Duodenal mucosa (tissue), 2 donors: ENCODE results near the gene PCED1B.

Experiments used
- H3K27ac ChIP-seq: one replicate; pipeline ENCODE4 v1.7.0; 2013; ENCODE audit warnings: low read depth, low read length
- H3K27me3 ChIP-seq, 2 donors: one replicate each; pipeline ENCODE4 v1.7.0; 2013; ENCODE audit warnings: low read length in 2 of 2, control low read depth in 1 of 2; ENCODE audit not compliant: insufficient read depth in 2 of 2, control insufficient read depth in 1 of 2
- H3K36me3 ChIP-seq, 2 donors: one replicate each; pipeline ENCODE4 v1.7.0; 2013; ENCODE audit warnings: low read length in 2 of 2, control low read depth in 1 of 2; ENCODE audit not compliant: insufficient read depth in 2 of 2, control insufficient read depth in 1 of 2
- H3K4me1 ChIP-seq, 2 donors: one replicate each; pipeline ENCODE4 v1.7.0; 2013; ENCODE audit warnings: low read length in 2 of 2, control low read depth in 1 of 2; ENCODE audit not compliant: insufficient read depth in 2 of 2, control insufficient read depth in 1 of 2
- H3K4me3 ChIP-seq, 2 donors: one replicate each; pipeline ENCODE4 v1.7.0; 2013; ENCODE audit warnings: low read length in 2 of 2, low read depth in 1 of 2
- H3K9ac ChIP-seq, 2 donors: one replicate each; pipeline ENCODE4 v1.7.0; 2013; ENCODE audit warnings: low read length in 2 of 2, low read depth in 1 of 2
- H3K9me3 ChIP-seq, 2 donors: one replicate each; pipeline ENCODE4 v1.7.0; 2013; ENCODE audit warnings: low read length in 2 of 2, control low read depth in 1 of 2; ENCODE audit not compliant: control insufficient read depth in 1 of 2

PCED1B gene

DNA sequence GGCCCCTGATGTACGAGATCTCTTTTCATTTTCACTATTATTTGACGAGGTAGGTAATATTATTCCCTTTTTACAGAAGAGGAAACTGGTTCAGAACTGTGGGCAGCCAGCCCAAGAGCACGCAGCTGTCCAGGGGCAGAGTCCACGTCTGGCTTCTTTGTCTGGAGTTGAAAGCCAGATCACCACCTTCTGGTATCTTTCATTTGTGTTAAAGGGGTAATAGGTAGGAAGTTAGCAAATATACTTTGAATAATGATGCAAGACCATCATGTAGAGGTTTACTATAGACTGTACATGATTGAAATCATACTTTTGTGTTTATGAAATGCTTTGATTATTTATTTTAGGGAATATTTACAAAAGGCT, 144.4 kb downstream of the PCED1B start:
- Histone ChIP-seq H3K36me3 (no peaks in the 10 kb centered on the region), H3K9me3 (no peaks in the 10 kb centered on the region), H3K4me3 (peak overlapping the region; percentile 13 to 43), H3K27me3 (no peaks in the 10 kb centered on the region), H3K9ac (peak overlapping the region in 1 of 2 donors; percentile 24), H3K27ac (no peak overlapping the region), H3K4me1 (peaks cover 13 to 21% of the 10 kb centered on the region in 2 donors)

DNA sequence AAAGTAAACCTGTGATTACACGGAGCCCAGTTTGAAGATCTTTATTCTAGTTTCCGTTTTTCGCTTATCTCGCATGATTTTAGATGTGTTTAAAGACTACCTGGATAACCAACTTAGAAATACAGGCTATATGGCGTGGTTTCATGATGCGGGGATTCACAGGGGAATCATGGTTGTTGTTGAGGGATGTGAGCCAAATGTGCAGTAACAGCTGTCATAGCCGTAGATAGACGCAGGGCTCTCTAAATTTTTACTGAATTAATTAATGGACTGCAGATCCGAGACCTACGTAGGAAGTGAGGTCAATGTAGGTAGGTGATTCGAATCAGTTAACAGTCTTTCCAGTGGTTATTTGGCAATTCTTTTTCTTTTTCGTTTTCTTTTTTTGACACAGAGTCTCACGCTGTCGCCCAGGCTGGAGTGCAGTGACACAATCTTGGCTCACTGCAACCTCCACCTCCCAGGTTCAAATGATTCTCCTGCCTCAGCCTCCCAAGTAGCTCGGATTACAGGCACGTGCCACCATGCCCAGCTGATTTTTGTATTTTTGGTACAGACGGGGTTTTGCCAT, 145.2 kb downstream of the PCED1B start:
- Histone ChIP-seq H3K27ac (no peak overlapping the region), H3K36me3 (no peaks in the 10 kb centered on the region), H3K27me3 (no peaks in the 10 kb centered on the region), H3K9ac (no peak overlapping the region), H3K4me1 (peaks cover 13 to 21% of the 10 kb centered on the region in 2 donors), H3K9me3 (no peaks in the 10 kb centered on the region), H3K4me3 (no peak overlapping the region)

DNA sequence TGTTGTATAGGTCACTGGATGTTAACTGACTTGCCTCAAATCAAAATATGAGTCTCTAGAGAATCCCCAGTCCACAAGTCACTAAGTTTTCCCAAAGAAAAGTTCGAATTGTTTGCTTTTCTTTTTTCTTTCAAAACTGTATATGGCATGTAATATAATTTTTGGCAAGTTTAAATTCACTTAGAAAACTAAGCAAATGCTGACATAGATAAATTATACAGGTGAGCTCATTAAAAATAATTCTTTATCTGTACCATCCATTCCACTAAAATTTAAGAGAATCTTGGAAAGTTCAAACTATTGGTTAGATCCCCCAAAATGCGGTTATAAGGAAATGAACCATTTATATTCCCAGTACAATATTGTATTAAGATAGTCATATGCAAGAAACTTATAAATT, 145.9 kb downstream of the PCED1B start:
- Histone ChIP-seq H3K36me3 (no peaks in the 10 kb centered on the region), H3K4me3 (no peak overlapping the region), H3K27me3 (no peaks in the 10 kb centered on the region), H3K27ac (no peak overlapping the region), H3K9ac (no peak overlapping the region), H3K4me1 (peaks cover 13 to 21% of the 10 kb centered on the region in 2 donors), H3K9me3 (no peaks in the 10 kb centered on the region)

DNA sequence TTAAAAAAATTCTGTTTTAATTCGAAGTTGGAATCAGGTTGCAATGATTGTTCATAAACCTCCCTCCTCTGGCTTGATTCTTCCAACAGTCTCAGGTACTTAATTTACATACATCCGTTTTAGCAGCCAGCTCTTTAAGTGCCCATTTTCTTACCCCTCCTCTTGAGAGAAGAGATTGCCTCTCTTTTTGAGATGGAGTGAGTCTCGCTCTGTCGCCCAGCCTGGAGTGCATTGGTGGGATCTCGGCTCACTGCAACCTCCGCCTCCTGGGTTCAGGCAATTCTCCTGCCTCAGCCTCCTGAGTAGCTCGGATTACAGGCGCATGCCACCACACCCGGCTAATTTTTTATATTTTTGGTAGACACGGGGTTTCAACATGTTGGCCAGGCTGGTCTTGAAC, 146.8 kb downstream of the PCED1B start:
- Histone ChIP-seq H3K27me3 (no peaks in the 10 kb centered on the region), H3K27ac (no peak overlapping the region), H3K9me3 (no peaks in the 10 kb centered on the region), H3K9ac (no peak overlapping the region), H3K36me3 (no peaks in the 10 kb centered on the region), H3K4me3 (no peak overlapping the region), H3K4me1 (peaks cover 13 to 21% of the 10 kb centered on the region in 2 donors)

DNA sequence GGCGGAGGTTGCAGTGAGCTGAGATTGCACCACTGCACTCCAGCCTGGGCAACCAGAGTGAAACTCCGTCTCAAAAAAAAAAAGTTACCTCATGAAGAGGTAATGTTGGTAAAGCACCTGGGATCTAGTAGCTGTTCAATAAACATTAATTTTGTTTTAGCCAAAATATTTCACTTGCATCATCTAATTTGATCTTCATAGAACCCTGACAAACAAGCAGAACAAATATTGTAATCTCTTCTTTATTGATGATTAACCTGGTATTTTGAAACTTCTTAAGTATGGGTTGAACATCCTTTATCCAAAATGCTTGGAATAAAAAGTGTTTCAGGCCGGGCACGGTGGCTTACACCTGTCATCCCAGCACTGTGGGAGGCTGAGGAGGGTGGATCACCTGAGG, 149.4 kb downstream of the PCED1B start:
- Histone ChIP-seq H3K9ac (no peak overlapping the region), H3K36me3 (no peaks in the 10 kb centered on the region)

DNA sequence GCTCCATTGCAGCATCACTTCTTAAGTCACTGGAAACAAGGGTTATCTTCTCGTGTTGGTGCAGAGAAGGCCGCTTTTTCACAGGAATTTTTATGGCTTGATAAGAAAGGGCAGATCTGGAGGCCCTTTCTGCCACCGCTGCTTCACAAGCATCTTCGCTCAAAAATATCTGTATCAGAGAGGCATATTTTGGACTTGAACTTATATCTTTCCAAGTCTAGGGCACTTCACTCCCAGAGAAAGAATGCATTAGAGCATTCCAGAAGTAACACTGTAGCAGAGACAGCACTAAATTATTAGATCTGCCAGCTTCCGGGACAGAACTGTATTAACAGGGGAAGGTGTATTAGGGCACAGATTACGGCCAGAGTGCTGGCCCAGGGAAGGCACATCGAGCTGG, 152.0 kb downstream of the PCED1B start:
- Histone ChIP-seq H3K27me3 (no peaks in the 10 kb centered on the region), H3K27ac (no peak overlapping the region), H3K4me1 (no peaks in the 10 kb centered on the region), H3K9ac (no peak overlapping the region), H3K9me3 (no peaks in the 10 kb centered on the region), H3K36me3 (no peaks in the 10 kb centered on the region), H3K4me3 (no peak overlapping the region)

More for the DNA sequence above, 149.4 kb downstream of the PCED1B start:
- peaks cover 0 to 4% of the 10 kb centered on the region in 2 donors for H3K4me1 ChIP-seq
- H3K9me3 ChIP-seq, result no peaks in the 10 kb centered on the region
- no peaks in the 10 kb centered on the region for H3K27me3 ChIP-seq
- no peak overlapping the region for H3K4me3 ChIP-seq
- no peak overlapping the region for H3K27ac ChIP-seq

DNA sequence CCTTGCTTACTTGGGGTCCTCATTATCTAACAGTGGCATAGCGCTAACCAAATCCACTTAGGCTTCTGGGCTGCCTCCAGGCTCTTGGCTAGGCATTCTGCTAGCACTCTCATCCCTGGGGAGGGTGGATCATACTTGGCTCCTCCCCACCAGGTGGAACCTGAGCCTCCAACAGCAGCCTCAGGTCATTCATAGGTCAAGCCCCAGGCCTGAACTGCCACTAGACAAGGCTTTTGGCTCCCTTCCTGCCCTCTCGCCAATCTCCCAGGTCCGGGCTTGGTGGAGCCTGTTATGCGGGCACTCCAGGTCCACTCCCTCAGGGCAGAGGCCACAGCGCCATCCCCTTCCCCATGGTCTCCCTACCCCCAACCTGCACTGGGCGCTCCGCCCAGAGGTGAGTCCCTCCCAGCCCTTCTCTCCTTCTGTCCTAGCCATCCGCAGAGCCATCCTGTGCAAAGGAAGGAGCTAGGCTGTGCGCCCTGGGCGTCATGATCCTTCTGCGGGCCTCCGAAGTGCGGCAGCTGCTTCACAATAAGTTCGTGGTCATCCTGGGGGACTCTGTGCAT, 155.2 kb downstream of the PCED1B start:
- Histone ChIP-seq H3K9me3 (no peaks in the 10 kb centered on the region), H3K4me3 (no peak overlapping the region), H3K9ac (no peak overlapping the region), H3K4me1 (peaks cover 0 to 3% of the 10 kb centered on the region in 2 donors), H3K27ac (no peak overlapping the region), H3K27me3 (no peaks in the 10 kb centered on the region), H3K36me3 (no peaks in the 10 kb centered on the region)

DNA sequence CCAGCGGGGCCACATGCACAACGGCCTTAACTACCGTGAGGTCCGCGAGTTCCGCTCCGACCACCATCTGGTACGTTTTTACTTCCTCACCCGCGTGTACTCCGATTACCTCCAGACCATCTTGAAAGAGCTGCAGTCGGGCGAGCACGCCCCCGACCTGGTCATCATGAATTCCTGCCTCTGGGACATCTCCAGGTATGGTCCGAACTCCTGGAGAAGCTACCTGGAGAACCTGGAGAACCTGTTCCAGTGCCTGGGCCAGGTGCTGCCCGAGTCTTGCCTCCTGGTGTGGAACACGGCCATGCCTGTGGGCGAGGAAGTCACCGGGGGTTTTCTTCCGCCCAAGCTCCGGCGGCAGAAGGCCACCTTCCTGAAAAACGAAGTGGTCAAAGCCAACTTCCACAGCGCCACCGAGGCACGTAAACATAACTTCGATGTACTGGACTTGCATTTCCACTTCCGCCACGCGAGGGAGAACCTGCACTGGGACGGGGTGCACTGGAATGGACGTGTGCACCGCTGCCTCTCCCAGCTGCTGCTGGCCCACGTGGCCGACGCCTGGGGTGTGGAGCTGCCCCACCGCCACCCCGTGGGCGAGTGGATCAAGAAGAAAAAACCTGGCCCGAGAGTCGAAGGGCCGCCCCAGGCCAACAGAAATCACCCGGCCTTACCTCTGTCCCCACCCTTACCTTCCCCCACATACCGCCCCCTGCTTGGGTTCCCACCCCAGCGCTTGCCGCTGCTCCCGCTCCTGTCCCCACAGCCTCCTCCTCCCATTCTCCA, 156.0 kb downstream of the PCED1B start:
- Histone ChIP-seq H3K27ac (no peak overlapping the region), H3K4me1 (peaks cover 0 to 3% of the 10 kb centered on the region in 2 donors), H3K4me3 (no peak overlapping the region), H3K36me3 (no peaks in the 10 kb centered on the region), H3K9me3 (no peaks in the 10 kb centered on the region), H3K9ac (no peak overlapping the region), H3K27me3 (no peaks in the 10 kb centered on the region)

DNA sequence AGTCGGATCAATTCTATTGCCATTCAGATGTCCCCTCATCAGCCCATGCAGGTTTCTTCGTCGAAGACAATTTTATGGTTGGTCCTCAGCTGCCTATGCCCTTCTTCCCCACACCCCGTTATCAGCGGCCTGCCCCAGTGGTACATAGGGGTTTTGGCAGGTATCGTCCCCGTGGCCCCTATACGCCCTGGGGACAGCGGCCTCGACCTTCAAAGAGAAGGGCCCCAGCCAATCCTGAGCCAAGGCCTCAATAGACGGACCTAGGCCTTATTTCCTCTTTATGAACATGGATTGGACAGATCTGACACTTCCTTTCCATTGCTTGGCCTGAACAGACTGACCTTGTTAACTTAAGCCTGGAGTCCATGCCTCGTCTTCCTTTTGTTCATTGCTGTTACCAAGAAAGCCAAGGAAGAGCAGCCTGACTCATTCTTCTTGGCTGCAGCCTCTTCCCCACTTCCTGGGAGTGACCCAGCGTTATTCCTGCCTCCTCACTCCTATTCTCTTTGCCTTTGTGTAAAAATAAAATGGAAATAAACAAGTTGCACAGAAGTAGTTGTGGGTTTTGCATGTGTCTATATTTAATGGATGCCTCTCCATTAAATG, 156.8 kb downstream of the PCED1B start:
- Histone ChIP-seq H3K36me3 (no peaks in the 10 kb centered on the region), H3K27ac (no peak overlapping the region), H3K27me3 (no peaks in the 10 kb centered on the region), H3K4me3 (no peak overlapping the region), H3K9ac (no peak overlapping the region), H3K9me3 (no peaks in the 10 kb centered on the region), H3K4me1 (peaks cover 0 to 3% of the 10 kb centered on the region in 2 donors)

DNA sequence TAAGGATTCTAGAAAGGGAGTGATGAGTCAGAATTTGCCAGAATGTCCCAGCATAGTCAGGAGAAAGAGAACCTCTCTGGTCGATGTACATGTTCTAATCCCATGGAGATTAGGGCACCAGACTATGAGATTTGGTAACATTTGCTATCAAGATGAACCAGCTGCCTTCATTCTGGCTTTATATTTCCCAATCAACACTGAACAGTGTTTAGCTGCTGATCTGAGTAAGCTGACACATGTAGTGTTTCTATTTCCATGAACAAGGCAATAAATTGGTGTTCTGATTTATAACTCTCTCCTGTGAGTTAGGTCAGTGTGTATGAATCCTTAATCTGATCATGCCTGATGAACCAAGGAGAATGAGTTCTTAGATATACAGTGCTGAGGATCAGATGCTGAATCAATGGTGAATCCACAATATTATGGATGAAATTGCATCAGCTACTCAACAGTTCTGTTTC, 158.4 kb downstream of the PCED1B start:
- no peaks in the 10 kb centered on the region for H3K27me3 ChIP-seq
- peaks cover 0 to 3% of the 10 kb centered on the region in 2 donors for H3K4me1 ChIP-seq
- no peaks in the 10 kb centered on the region for H3K36me3 ChIP-seq
- no peak overlapping the region for H3K27ac ChIP-seq
- no peaks in the 10 kb centered on the region for H3K9me3 ChIP-seq
- no peak overlapping the region for H3K9ac ChIP-seq
- H3K4me3 ChIP-seq, result no peak overlapping the region
